ENCODE results near the gene ZNF207. TPM values are rescaled to one million over a fixed set of nuclear protein-coding genes. Genes with fewer than 3 reads are reported as not detected.
"Not testable (repeated sequence)": the region's sequence is repeated elsewhere in the genome, so short reads cannot be mapped to it uniquely, and the experiment has no call there.

Gene ZNF207
- total and polyA plus RNA-seq, 2 donors (not counting 1 experiment from before 2014, with no cell fraction given): 135 to 314 TPM

- Histone ChIP-seq H2AFZ (ENCODE audit: insufficient read depth, low read depth, low read length, poor library complexity, severe bottlenecking) (no peak overlapping the region), H3K27ac (ENCODE audit: low read length in 2 of 2) (no peak overlapping the region), H3K79me2 (ENCODE audit: control insufficient read depth, insufficient read depth, low read length) (no peaks in the 10 kb centered on the region), H3K36me3 (replicated peaks in 1 of 2; ENCODE audit: control extremely low read depth in 1 of 2, control insufficient read depth in 1 of 2, extremely low read depth in 1 of 2, insufficient read depth in 2 of 2, low read length in 1 of 2) (peaks cover 0 to 8% of the 10 kb centered on the region in 2 experiments), H3K4me1 (ENCODE audit: control insufficient read depth in 2 of 2, insufficient read depth in 2 of 2, low read length in 2 of 2) (no peaks in the 10 kb centered on the region), H4K20me1 (ENCODE audit: control insufficient read depth, insufficient read depth, low read length, poor library complexity, severe bottlenecking) (peaks cover 2% of the 10 kb centered on the region), H3K9me3 (ENCODE audit: control extremely low read depth in 1 of 3, control insufficient read depth in 2 of 3, insufficient read depth in 1 of 3, low read length in 2 of 3) (no peaks in the 10 kb centered on the region), H3K4me2 (replicated peaks; ENCODE audit: low read depth, low read length, poor library complexity, severe bottlenecking) (no peak overlapping the region), H3K27me3 (replicated peaks in 1 of 4; ENCODE audit: control extremely low read depth in 1 of 4, control insufficient read depth in 3 of 4, insufficient read depth in 4 of 4, low read length in 3 of 4) (no peaks in the 10 kb centered on the region), H3K4me3 (ENCODE audit: control extremely low read depth in 1 of 5, extremely low read depth in 1 of 5, insufficient read depth in 1 of 5, low read depth in 2 of 5, low read length in 4 of 5) (no peak overlapping the region), H3K9ac (ENCODE audit: low read length) (no peak overlapping the region)
- TF ChIP-seq CTCF (IDR thresholded peaks at IDR 0.05) (no peak), EZH2 (IDR thresholded peaks at IDR 0.05; ENCODE audit: borderline replicate concordance, insufficient read depth, low read depth, low read length, poor library complexity, severe bottlenecking) (no peak)
- ChIA-PET CTCF (interaction anchor here (0.5 to 1.2 kb wide), 3 partner anchors 10 to 134 kb away, joined by 3 to 4 read pairs (median 3); partner anchors contain the start of gene PSMD11), POLR2A (no interaction called here)
- DNase-seq (no peak), ATAC-seq (ENCODE audit: low read depth) (no peak)
- H3K27ac Mint-ChIP-seq: no peak overlapping the region
- no peak overlapping the region for H3K4me3 Mint-ChIP-seq
- H3K9me3 Mint-ChIP-seq (ENCODE audit: insufficient read depth): no peaks in the 10 kb centered on the region
- intact Hi-C loops (cut with micrococcal nuclease): no loop called here
- H3K27me3 Mint-ChIP-seq: no peaks in the 10 kb centered on the region
- no peaks in the 10 kb centered on the region for H3K4me1 Mint-ChIP-seq
Observed at GRCh38 chr17:32386844-32387243, 36.9 kb downstream of the ZNF207 start.

GRCh38 chr17:32388128-32388527 lies 38.2 kb downstream of the ZNF207 start:
- H4K20me1 ChIP-seq (ENCODE audit: control insufficient read depth, insufficient read depth, low read length, poor library complexity, severe bottlenecking); H3K9me3 Mint-ChIP-seq (ENCODE audit: insufficient read depth); DNase-seq; H3K27me3 Mint-ChIP-seq; H3K27ac Mint-ChIP-seq; intact Hi-C loops (cut with micrococcal nuclease); H3K9me3 ChIP-seq (ENCODE audit: control extremely low read depth in 1 of 3, control insufficient read depth in 2 of 3, insufficient read depth in 1 of 3, low read length in 2 of 3); H3K4me2 ChIP-seq (replicated peaks; ENCODE audit: low read depth, low read length, poor library complexity, severe bottlenecking); H3K27ac ChIP-seq (ENCODE audit: low read length in 2 of 2); H3K4me3 ChIP-seq (ENCODE audit: control extremely low read depth in 1 of 5, extremely low read depth in 1 of 5, insufficient read depth in 1 of 5, low read depth in 2 of 5, low read length in 4 of 5); CTCF ChIA-PET; H3K79me2 ChIP-seq (ENCODE audit: control insufficient read depth, insufficient read depth, low read length); ATAC-seq (ENCODE audit: low read depth); H3K27me3 ChIP-seq (replicated peaks in 1 of 4; ENCODE audit: control extremely low read depth in 1 of 4, control insufficient read depth in 3 of 4, insufficient read depth in 4 of 4, low read length in 3 of 4); H3K4me1 ChIP-seq (ENCODE audit: control insufficient read depth in 2 of 2, insufficient read depth in 2 of 2, low read length in 2 of 2); H3K4me1 Mint-ChIP-seq; H2AFZ ChIP-seq (ENCODE audit: insufficient read depth, low read depth, low read length, poor library complexity, severe bottlenecking); H3K9ac ChIP-seq (ENCODE audit: low read length); H3K4me3 Mint-ChIP-seq; H3K36me3 ChIP-seq (replicated peaks in 1 of 2; ENCODE audit: control extremely low read depth in 1 of 2, control insufficient read depth in 1 of 2, extremely low read depth in 1 of 2, insufficient read depth in 2 of 2, low read length in 1 of 2): not testable (repeated sequence)
- no CpG with 5 or more reads among the region's 14 CpGs for WGBS (ENCODE audit: insufficient coverage)
- POLR2A ChIA-PET: interaction anchor here (0.7 kb wide), 2 partner anchors 21 to 28 kb away, joined by 4 to 5 read pairs; no protein-coding TSS in a partner anchor

Measured in B cell (primary cell).